Mucosa of stomach (tissue), 1 donor: ENCODE measurements around the gene GJA1.
"Not testable (repeated sequence)": the region's sequence is repeated elsewhere in the genome, so short reads cannot be mapped to it uniquely, and the experiment has no call there.

ENCODE experiments used
- H3K27me3 ChIP-seq: one replicate; pipeline ENCODE4 v1.7.0; 2013; ENCODE audit warnings: mild to moderate bottlenecking, low read length; ENCODE audit not compliant: control insufficient read depth, insufficient read depth
- H3K36me3 ChIP-seq: one replicate; pipeline ENCODE4 v1.7.0; 2013; ENCODE audit warnings: low read length; ENCODE audit not compliant: control insufficient read depth, insufficient read depth
- H3K4me1 ChIP-seq: one replicate; pipeline ENCODE4 v1.7.0; 2013; ENCODE audit warnings: mild to moderate bottlenecking, low read length; ENCODE audit not compliant: control insufficient read depth, insufficient read depth
- H3K4me3 ChIP-seq: one replicate; pipeline ENCODE4 v1.7.0; 2013; ENCODE audit warnings: low read length
- H3K9ac ChIP-seq: one replicate; pipeline ENCODE4 v1.7.0; 2013; ENCODE audit warnings: mild to moderate bottlenecking, low read length, moderate library complexity
- H3K9me3 ChIP-seq: one replicate; pipeline ENCODE4 v1.7.0; 2013; ENCODE audit warnings: mild to moderate bottlenecking, low read length, moderate library complexity; ENCODE audit not compliant: control insufficient read depth
- donor health status: Pancreatic carcinoma.

GJA1 gene

DNA sequence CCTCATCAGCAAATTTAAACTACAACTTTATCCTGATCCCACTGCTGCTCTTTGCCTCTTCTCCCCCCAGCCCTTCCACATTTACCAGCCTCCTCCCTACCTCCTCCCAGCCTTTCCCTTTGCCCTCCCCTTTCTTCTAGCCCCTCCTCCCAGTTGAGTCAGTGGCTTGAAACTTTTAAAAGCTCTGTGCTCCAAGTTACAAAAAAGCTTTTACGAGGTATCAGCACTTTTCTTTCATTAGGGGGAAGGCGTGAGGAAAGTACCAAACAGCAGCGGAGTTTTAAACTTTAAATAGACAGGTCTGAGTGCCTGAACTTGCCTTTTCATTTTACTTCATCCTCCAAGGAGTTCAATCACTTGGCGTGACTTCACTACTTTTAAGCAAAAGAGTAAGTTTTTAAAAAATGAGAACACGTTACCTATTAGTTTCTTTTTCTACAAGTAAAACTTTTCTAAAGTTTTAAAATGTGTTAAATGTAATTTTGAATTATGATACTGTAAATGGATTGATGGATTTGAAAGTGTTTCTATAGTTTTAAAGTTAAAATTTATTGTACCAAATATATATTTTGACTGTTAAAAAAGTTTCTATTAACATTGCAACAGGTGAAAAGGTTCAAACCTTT lies at the start of gene GJA1:
Gene GJA1 (plus strand): TSS at position 203 of the 626 bp plus-strand sequence. CDS start 11,202 bp downstream, outside the sequence.
- H3K4me1 ChIP-seq: no peaks in the 10 kb centered on the region
- peak within 1 kb of the TSS; percentile 14 for H3K4me3 ChIP-seq
- H3K9ac ChIP-seq: peak within 1 kb of the TSS; percentile 47
- H3K9me3 ChIP-seq: no peaks in the 10 kb centered on the region
- no peaks in the 10 kb centered on the region for H3K36me3 ChIP-seq
- H3K27me3 ChIP-seq: peaks cover 22% of the 10 kb centered on the region

DNA sequence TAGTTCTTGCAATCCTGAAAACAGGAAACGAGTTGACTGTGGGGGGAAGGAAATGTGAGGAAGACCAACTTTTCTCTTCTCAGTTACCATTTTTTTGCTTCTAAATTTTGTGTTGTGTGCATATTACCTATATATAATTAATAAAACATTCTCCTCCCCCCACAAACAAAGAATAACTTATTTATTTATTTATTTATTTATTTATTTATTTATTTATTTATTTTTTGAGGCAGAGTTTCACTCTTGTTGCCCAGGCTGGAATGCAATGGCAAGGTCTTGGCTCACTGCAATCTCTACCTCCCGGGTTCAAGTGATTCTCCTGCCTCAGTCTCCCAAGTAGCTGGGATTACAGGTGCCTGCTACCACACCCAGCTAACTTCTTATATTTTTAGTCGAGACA lies 48.9 kb upstream of the GJA1 start:
- H3K9me3 ChIP-seq, H3K27me3 ChIP-seq, H3K4me3 ChIP-seq, H3K9ac ChIP-seq, H3K4me1 ChIP-seq, H3K36me3 ChIP-seq: not testable (repeated sequence)

DNA sequence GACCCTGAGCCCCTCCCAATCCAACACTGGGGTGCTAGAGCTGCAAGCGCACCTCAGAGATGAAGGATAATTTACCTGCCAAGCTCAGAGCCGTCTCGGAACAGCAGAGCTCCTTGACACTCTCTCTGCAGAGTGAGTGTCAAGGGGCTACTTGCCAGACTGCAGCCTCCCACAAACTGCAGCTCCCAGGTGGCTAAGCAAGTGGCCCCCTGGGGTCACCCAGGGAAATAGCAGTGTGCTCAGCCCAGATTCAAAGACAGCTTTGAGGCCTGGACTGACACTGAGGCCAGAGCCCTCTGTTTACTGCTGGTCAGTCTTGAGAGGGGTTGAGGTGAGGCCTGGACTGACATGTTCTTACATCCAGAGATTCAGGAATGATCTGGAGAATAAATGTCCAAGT lies 46.0 kb upstream of the GJA1 start:
- H3K36me3 ChIP-seq: no peaks in the 10 kb centered on the region
- no peak overlapping the region for H3K4me3 ChIP-seq
- no peaks in the 10 kb centered on the region for H3K4me1 ChIP-seq
- H3K27me3 ChIP-seq: no peaks in the 10 kb centered on the region
- H3K9ac ChIP-seq: no peak overlapping the region
- H3K9me3 ChIP-seq: no peaks in the 10 kb centered on the region

DNA sequence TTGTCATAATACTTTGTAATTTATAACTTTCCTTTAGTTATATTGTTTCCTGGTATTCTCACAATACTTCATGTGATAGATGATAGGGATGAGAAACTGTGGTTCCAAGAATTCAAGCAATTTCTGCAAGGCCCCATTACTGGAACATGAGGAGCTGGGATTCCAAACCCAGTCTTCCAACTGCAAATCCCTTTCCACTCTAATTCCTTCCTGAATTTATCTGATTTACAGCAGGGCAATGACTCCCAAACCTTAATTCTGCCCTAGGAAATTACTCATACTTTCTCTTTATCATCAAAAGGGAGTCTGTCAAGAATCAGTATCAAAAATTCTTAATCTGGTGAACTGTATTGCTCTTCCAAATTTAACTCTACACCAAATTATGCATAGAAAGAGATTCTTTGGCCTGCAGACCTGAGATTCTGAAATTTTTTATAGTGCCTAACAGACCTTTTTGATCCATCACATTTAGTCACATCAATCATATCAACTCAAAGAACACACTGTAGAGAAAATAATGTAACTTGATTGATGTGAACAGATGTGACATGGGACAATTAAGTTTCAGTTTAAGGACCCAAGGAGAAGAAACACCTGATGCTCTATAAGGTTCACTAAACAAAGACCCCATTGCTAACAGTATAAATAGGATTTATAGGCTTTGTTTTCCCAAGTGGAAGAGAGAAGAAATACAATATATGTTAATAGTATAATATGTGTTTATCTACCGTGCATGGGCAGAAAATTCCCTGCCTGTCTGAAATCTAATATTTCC lies 41.5 kb upstream of the GJA1 start:
- Histone ChIP-seq H3K36me3 (no peaks in the 10 kb centered on the region), H3K9ac (no peak overlapping the region), H3K4me3 (no peak overlapping the region), H3K4me1 (no peaks in the 10 kb centered on the region), H3K9me3 (no peaks in the 10 kb centered on the region), H3K27me3 (no peaks in the 10 kb centered on the region)

DNA sequence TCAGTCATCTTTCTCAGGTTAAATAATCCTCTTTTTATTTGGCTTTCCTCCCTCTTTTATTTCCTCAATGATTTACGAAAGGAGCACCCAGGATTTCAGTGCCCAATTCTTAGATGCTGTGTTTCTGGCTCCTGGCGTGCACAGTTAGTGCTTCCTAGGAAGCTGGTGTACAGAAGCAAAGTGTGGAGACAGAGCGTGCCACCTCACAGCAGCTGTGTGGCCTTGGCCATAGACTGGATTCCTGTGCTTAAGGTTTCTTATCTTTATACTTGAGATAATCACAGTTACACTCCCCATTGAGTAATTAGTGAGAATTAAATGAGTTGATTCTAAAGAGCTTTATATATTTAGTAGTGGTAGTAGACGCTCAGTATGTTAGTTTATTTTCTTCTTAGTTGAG lies 39.7 kb upstream of the GJA1 start:
- H3K4me1 ChIP-seq: no peaks in the 10 kb centered on the region
- H3K36me3 ChIP-seq: no peaks in the 10 kb centered on the region
- H3K9me3 ChIP-seq: no peaks in the 10 kb centered on the region
- H3K4me3 ChIP-seq: no peak overlapping the region
- no peak overlapping the region for H3K9ac ChIP-seq
- no peaks in the 10 kb centered on the region for H3K27me3 ChIP-seq

DNA sequence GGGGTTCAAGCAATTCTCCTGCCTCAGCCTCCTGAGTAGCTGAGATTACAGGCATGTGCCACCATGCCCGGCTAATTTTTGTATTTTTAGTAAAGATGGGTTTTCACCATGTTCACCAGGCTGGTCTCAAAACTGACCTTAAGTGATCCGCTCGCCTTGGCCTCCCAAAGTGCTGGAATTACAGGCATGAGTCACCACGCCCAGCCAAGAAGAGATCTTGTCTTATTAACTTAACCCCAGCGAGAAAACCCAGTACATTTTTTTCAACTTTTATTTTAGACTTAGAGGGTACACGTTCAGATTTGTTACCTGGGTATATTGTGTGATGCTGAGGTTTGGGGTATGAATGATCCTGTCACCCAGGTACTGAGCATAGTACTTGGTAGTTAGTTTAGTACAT lies 38.3 kb upstream of the GJA1 start:
- H3K9me3 ChIP-seq, H3K27me3 ChIP-seq, H3K4me3 ChIP-seq, H3K36me3 ChIP-seq, H3K9ac ChIP-seq, H3K4me1 ChIP-seq: not testable (repeated sequence)

DNA sequence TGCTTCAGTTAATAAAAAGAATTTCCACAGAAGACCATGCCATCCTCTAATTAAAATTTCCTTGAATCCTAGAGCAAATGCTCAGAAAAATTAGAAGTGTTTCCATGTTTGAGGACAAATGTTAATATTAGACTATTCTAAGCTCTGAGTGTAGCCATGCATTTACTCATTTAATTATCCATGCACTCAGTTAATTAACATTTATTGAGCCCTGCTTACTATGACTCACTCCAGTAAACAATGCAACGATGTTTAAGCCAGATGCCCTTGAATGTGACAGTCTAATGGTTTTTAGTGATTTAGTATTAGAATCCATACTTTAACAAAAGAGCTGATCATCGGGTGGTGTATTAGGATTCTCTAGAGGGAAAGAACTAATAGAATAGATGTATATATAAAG lies 37.3 kb upstream of the GJA1 start:
- H3K4me1 ChIP-seq: no peaks in the 10 kb centered on the region
- no peak overlapping the region for H3K9ac ChIP-seq
- no peak overlapping the region for H3K4me3 ChIP-seq
- H3K9me3 ChIP-seq: no peaks in the 10 kb centered on the region
- H3K27me3 ChIP-seq: no peaks in the 10 kb centered on the region
- no peaks in the 10 kb centered on the region for H3K36me3 ChIP-seq

DNA sequence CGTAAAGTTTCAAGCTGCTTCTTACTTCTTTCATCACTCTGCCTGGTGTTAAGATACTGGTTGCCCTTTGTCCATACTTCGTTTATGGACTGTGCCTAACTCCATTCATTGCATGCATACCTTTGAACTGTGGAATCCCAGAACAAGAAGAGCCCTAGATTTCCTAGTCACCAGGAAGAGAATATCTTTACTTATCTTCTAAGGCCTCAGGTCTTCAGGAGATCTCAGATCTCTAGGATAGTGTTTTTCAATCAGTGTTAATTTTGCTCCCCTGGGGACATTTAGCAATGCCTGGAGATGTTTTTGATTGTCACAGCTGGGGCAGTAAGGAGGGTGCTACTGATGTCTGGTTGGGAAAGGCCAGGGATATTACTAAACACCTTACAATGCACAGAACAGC lies 35.5 kb upstream of the GJA1 start:
- Histone ChIP-seq H3K9me3 (no peaks in the 10 kb centered on the region), H3K9ac (no peak overlapping the region), H3K27me3 (no peaks in the 10 kb centered on the region), H3K4me1 (no peaks in the 10 kb centered on the region), H3K4me3 (no peak overlapping the region), H3K36me3 (no peaks in the 10 kb centered on the region)

DNA sequence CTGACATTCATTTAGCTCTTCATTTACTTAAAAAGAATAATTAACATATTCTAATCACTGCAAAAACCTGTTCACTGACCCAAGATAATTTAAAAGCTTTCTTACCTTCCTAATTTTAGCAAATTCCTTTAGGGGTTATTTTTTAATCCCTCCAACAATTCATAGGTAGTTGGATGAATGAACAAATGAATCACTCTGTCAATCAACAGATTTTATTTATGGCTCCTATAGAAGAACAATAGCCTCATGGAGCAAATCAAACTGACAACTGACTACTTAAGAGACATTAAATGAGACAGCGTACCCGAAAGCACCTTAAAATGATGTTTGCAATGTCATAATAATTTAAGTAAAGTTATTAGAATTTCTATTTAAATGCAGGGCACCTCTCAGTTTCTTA lies 31.5 kb upstream of the GJA1 start:
- H3K4me1 ChIP-seq: no peaks in the 10 kb centered on the region
- no peak overlapping the region for H3K9ac ChIP-seq
- no peaks in the 10 kb centered on the region for H3K36me3 ChIP-seq
- no peaks in the 10 kb centered on the region for H3K27me3 ChIP-seq
- no peaks in the 10 kb centered on the region for H3K9me3 ChIP-seq
- H3K4me3 ChIP-seq: no peak overlapping the region

DNA sequence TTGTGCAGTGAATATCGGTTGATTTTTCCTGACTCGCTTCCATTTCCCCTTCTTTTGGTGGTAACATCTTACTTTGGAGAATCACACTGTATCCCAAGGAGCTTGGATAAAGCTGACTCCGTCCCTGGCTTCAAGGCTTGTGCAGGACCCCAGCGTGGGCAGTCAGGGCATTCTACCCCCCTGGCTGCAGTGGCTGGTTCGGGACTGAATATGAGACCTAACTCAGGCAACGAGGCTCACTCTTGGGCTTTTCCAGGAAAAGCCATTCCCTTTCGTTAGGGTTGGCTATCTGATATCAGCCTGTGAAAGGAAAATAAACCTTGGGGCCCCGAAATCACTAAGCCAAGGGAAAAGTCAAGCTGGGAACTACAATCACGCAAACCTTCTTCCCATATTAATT lies 30.1 kb upstream of the GJA1 start:
- no peaks in the 10 kb centered on the region for H3K9me3 ChIP-seq

DNA sequence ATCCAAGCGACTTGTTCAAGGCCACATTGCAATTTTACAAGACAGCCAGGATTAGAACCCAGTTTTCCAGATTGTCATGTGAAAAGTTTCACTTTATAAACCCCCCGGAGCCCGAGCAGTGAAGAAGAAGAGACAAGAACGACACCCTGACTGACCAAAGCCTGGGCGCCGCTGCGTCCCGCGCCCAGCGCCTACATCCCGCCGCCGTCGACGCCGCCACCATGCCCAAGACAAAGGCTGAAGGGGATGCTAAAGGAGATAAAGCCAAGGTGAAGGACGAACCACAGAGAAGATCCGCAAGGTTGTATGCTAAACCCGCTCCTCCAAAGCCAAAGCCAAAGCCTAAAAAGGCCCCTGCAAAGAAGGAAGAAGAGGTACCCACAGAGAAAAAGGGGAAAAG lies 27.1 kb upstream of the GJA1 start:
- no peaks in the 10 kb centered on the region for H3K9me3 ChIP-seq

More for the DNA sequence above, 30.1 kb upstream of the GJA1 start:
- Histone ChIP-seq H3K36me3 (no peaks in the 10 kb centered on the region), H3K4me3 (no peak overlapping the region), H3K4me1 (no peaks in the 10 kb centered on the region), H3K27me3 (no peaks in the 10 kb centered on the region), H3K9ac (no peak overlapping the region)

DNA sequence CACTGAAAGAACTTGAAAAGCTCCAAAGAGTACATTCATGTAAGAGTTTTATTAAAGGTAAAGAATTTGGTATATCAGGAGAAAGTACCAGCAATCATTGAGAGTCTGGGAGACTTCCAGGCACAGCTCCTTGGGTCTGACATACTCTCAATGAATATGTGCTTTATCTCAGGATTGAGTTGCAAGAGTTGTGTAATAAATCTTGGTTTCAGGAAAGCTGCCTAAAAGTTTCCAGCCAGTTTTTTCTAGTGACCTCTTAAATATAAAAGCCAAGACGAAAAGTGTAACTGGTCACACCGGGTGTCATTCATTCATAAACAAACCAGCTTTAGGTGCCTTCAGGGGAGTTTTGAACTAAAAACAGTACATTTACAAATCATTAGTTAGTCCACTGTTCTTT lies 21.6 kb upstream of the GJA1 start:
- Histone ChIP-seq H3K9ac (no peak overlapping the region), H3K36me3 (no peaks in the 10 kb centered on the region), H3K27me3 (no peaks in the 10 kb centered on the region), H3K4me3 (no peak overlapping the region), H3K4me1 (no peaks in the 10 kb centered on the region), H3K9me3 (no peaks in the 10 kb centered on the region)

More for the DNA sequence above, 27.1 kb upstream of the GJA1 start:
- H3K4me1 ChIP-seq: no peaks in the 10 kb centered on the region
- H3K4me3 ChIP-seq: no peak overlapping the region
- H3K36me3 ChIP-seq: no peaks in the 10 kb centered on the region
- H3K9ac ChIP-seq: no peak overlapping the region
- H3K27me3 ChIP-seq: no peaks in the 10 kb centered on the region
